Fibroblast of the aortic adventitia (primary cell): ENCODE measurements around the gene RPL29. TPM values are rescaled to one million over a fixed set of nuclear protein-coding genes. Genes with fewer than 3 reads are reported as not detected.
A peak's percentile ranks its signal among the peaks of the same experiment; 100 is the strongest.

ENCODE experiments used
- DNase-seq: peaks from one replicate; pipeline ENCODE4 v3.0.0-alpha.2; 2010; ENCODE audit warnings: low read depth
- H3K4me3 ChIP-seq: 2 replicates; pipeline ENCODE4 v1.5.1; 2011; ENCODE audit warnings: low read depth, mild to moderate bottlenecking, control low read depth, low read length, moderate library complexity
- CTCF ChIP-seq: IDR thresholded peaks from 2 replicates; pipeline ENCODE4 v1.5.1; 2011; ENCODE audit warnings: mild to moderate bottlenecking, low read length, control low read depth, inconsistent platforms; ENCODE audit not compliant: insufficient read depth
- total RNA-seq: library from RNA; depleted of rRNA; stranded (reverse); fragments of >200 nt; gene quantifications from 2 replicates; pipeline ENCODE4 v1.2.3, GENCODE V29; 2012; ENCODE audit warnings: low replicate concordance

Gene RPL29
- total RNA-seq, 1 donor, result 1,532 TPM

GRCh38 chr3:51974963-51975851 is 20.5 kb downstream of the RPL29 start, which contains the start of gene ABHD14A:
ABHD14A (plus strand) TSS chr3:51975064; CDS start chr3:51975136, 72 bp downstream.
- no peak for TF ChIP-seq CTCF
- peak; percentile 67 for DNase-seq
- H3K4me3 ChIP-seq, result peak within 1 kb of the TSS; percentile 93

GRCh38 chr3:51974277-51974962 is 21.3 kb downstream of the RPL29 start:
- DNase-seq, result no peak

GRCh38 chr3:51971350-51971749 is 24.3 kb downstream of the RPL29 start:
- no peak for TF ChIP-seq CTCF
- no peak for DNase-seq
- H3K4me3 ChIP-seq, result no peak overlapping the region

More at GRCh38 chr3:51974277-51974962, 21.3 kb downstream of the RPL29 start:
- peak overlapping the region; percentile 93 for H3K4me3 ChIP-seq
- TF ChIP-seq CTCF, result no peak

- DNase-seq, result no peak
- TF ChIP-seq CTCF, result no peak
- no peak overlapping the region for H3K4me3 ChIP-seq
These were observed 24.9 kb downstream of the RPL29 start for GRCh38 chr3:51970606-51971300.

- H3K4me3 ChIP-seq, result no peak overlapping the region
- TF ChIP-seq CTCF, result no peak
- no peak for DNase-seq
These were observed 25.9 kb downstream of the RPL29 start for GRCh38 chr3:51969841-51970240.

- DNase-seq, result no peak
- peak overlapping the region; percentile 73 for H3K4me3 ChIP-seq
- no peak for TF ChIP-seq CTCF
These were observed 26.6 kb downstream of the RPL29 start for GRCh38 chr3:51968883-51969678.
